Mesenteric fat pad (tissue), 1 donor: Measurements from ENCODE around the gene ADORA3. TPM values are rescaled to one million over a fixed set of nuclear protein-coding genes. Genes with fewer than 3 reads are reported as not detected.

Experiments
- DNase-seq: peaks from one replicate; pipeline ENCODE4 v3.0.0-alpha.2; 2020; ENCODE audit warnings: low spot score
- total RNA-seq: library from RNA; stranded (reverse); fragmentation: NEBNext Ultra II Directional; extraction: Animal tissue kit (Norgen Biotek cat#: 25700); gene quantifications from one replicate; pipeline ENCODE4 v1.2.1, GENCODE V29; 2021
- donor health status: DM: yes; HTN: yes; CAD: no.

ADORA3 gene
- total RNA-seq, 1 donor from 2014 or later = 17.2 TPM

- DNase-seq = no peak
These were observed 27.2 kb downstream of the ADORA3 start for GRCh38 chr1:111476214-111476613.

GRCh38 chr1:111475701-111476100 lies 27.7 kb downstream of the ADORA3 start:
- no peak for DNase-seq

DNA sequence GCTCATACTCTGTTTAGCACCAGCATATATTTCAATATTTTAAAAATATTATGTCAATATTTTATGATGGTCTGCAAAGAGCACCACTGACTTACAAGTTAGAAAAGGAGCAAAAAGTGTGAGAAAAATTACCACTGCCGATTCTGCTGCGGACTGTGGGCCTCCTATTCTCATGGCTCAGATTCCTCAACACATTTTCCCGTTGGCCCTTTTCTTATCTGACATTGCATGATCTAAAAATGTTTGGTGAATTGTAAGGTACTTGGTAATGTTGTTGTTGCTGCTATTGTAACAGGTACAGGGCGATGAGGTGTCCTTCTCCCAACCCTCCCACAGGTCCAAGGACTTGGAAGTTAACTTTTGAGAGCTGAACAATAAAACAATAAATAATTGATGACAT lies 28.9 kb downstream of the ADORA3 start:
- DNase-seq = no peak

DNA sequence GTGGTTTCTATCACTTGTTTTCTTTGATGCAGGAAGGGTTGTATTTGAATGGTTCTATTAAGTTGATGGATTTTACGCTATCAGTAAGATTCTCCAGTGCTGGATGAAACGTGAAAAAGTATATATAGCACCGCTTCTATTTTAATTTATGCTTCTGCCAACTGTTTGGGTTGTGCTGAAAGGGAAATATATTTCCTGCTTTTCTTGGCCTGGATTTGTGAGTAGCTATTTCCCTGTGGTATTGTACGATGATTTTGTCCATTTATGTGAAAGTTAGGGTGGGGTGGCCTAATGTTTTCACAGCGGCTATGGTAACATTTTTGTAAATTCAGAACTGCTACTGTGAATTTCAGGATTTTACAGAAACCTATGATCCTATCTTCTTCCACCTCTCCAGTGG lies 29.3 kb downstream of the ADORA3 start:
- DNase-seq = no peak

DNA sequence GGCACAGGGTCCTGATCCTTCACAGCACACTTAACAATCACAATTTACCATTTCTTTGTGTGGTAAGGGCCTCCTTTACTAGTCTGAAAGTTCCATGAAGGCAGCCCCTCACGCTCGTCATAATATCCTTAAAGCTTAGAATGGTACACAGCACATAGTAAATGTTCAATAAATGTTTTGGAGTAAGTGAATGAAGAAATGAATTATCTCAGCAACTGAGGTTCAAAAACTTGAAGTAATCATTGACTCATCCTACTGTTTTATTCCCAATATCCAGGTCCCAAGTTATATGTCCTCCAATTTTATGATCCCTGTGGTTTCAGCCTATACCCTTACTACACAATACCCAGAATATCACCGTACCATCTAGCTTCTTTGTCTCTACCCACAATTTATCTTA lies 31.9 kb downstream of the ADORA3 start:
- no peak for DNase-seq

DNA sequence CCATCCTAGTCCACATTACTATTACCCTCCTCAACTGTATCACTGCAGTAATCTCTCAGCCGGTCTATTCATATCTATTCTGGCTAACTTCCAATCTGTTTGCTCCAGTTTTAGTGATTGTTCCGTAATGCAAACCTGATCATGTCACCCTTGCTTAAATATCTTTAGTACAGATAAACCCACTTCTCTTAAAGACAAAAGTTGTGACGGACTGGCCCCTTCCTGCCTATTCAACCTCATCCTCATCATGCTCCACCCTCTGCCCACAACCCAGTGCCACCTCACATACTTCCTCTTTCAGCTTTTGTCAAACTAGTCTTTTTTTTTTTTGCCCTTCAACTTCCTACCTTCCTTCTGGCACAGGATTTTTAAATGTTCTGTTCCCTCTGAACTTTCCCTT lies 32.4 kb downstream of the ADORA3 start:
- DNase-seq = no peak

GRCh38 chr1:111470596-111470995 lies 32.8 kb downstream of the ADORA3 start:
- DNase-seq = no peak

DNA sequence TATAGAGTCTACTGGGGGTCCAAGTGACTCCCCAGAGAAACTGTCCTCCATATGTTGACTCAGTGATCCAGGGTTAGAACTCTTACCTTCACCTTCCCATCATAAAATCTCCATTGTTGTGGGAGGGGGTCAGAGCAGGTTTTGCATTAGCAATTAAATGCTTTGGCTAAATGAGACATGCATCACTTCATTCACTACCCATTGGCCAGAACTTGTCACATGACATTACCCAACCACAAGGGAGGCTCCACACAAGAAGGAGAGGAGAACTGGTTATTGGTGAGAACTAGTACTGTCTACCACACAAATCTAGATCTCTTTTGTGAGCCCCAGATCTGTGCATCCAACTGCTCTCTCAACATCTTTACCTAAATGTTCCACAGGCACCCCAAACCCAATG lies 33.9 kb downstream of the ADORA3 start:
- DNase-seq = no peak

DNA sequence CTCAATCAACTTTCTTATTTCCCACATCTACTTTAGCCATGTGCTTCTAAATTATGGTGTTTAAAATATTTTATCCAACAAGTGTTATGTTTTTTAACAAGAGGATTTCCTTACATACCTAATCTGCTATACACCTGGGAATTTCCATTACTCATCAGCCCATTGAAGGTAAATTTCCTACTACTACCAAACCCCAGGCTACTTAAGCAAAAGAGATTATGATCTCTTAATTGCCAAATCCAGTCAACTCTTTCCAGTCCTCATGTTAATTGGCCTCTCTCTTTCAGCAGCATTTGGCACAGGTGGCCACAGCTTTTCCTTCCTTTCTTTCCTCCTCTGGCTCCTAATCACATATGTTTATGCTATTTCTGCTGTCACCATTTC lies 34.7 kb downstream of the ADORA3 start:
- no peak for DNase-seq

DNA sequence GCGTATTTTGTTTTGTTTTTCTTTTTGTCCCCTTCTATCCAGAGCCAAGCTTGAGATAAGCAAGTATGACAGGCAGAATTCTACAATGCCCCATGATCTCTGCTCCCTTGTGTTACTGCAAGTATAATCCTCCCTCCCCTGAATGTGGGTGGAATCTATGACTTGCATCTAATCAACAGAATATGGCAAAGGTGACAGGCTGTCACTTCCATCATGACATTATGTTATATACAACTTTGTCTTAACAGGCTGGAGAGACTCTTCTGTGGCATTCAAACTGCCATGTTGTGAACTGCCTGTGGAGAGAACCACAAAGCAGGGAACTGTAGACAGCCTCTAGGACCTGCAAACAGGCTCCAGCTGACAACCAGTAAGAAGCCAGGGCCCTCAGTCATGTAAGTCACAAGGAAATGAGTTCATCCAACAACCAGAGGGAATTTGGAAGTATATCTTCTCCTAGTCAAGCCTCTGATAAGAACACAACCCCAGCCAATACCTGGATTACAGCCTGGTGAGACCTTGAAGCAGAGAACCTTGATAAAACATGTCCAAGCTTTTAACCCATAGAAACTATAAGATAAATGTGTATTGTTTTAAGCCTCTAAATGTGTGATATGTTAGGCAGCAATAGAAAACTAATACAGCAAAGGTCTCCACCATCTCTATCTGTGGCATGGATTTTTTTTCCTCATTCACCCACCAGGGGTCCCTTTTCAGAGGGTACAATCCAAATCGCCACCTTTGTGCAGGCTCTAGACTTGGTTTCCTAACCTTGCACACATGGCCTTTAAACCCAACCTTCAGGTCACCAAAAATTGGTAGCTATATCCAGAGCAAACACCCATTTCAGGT lies 35.3 kb downstream of the ADORA3 start:
- DNase-seq = no peak

- DNase-seq = no peak
These were observed 37.0 kb downstream of the ADORA3 start for GRCh38 chr1:111466480-111466879.

- DNase-seq = no peak
These were observed 37.7 kb downstream of the ADORA3 start for GRCh38 chr1:111465754-111466153.

DNA sequence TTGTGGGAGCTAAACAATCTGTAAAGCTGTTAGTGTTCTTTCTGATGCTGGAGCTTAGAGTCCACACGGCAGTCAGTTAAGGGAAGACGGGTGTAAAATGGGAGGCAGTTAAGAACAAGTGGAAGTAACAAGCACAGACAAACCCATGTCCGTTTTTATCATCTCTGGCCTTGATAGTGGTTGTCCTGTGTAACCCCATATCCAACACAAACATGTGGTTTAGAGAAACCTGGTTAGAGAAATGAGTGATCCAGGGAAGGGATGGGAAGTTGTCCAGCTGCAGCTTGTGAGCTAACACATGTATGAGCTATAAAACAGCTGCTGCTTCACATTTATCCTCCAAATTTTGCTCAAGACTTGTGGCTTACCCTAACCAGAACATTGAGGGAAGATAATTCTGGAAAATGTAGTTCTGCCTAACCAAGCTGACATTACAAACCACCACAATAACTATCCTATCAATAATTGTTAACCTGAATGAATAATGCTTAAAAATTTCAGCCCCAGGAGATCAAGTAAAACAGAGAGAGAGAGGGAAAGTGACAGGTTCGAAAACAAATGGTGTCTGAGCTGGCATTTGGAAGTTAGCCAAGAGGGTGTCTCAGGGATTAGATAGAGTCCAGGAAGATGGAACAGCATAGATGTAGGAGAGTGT lies 40.3 kb downstream of the ADORA3 start:
- no peak for DNase-seq

DNA sequence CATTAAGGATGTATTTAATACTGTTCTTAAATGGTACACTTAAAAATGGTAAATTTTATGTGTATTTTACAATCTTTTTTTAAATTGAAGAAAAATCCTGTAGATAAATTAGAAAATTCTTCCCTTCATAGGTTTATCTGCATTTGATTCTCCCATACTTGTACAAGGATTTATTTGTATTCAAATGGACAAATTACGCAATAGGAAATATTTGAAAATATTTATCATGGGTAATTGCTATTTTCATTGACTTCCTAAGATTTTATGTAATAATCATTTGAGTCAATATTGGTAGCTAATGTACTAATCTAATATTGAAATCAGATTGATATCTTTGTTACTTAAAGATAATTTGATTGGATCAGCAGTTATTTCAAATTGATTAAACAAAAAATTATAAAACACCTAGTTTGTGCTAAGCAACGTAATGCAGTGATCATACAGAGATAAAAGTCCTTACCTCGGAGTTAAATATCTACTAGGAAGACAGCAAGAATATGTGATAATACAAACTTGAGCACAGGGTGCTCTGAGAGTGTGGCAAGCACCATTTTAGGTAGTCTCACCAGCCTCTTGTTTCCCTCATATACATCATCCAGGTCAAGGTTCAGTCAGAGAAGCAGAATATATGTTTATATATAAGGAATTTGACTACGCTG lies 40.9 kb downstream of the ADORA3 start:
- DNase-seq = no peak

DNA sequence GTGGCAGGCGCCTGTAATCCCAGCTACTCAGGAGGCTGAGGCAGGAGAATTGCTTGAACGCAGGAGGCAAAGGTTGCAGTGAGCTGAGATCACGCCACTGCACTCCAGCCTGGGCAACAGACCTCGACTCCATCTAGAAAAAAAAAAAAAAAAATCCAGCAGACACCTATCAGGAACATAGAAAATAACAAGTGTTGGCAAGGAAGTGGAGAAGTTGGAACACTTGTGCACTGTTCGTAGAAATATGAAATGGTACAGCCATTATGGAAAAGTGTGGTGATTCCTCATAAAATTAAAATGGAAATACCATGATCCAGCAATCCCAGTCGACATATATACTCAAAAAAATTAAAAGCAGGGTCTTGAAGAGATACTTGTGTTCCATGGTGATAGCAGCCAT lies 41.7 kb downstream of the ADORA3 start:
- DNase-seq = no peak

GRCh38 chr1:111455642-111456031 lies 47.8 kb downstream of the ADORA3 start:
- DNase-seq = no peak

DNA sequence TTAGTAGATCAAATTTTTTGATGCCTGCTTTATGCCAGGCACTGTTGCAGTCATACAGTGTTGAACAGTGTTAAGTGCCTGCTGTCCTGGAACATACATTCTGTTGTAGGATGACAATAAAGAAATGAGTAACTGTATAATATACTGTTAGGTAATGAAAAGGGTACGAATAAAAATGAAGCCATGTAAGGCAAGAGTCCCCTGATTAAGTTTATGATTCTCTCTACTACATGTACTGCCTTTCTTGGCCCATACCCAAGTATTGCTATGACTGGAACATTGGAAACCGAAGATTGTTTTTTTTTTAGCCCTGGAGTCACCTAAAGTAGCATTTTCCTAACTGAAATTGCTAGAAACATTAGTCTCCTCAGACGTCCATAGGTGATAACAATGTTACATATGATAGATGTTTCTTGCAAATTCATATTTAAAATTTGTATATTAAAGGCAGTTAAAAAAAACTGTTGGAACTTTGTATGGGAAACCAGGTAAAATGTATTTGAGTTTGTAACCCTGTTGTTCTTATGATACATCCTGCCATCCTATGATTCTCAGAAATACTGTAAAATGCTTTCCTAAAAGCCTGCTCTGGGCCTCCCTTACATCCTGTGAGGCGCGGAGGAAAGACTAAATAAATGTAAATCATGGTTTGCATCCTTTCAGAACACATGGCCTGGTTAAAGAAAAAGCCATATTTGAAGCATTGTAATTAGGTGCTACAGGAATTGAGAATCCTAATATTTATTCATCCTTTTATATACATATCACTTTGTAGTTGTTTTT lies 48.4 kb downstream of the ADORA3 start:
- DNase-seq = no peak

DNA sequence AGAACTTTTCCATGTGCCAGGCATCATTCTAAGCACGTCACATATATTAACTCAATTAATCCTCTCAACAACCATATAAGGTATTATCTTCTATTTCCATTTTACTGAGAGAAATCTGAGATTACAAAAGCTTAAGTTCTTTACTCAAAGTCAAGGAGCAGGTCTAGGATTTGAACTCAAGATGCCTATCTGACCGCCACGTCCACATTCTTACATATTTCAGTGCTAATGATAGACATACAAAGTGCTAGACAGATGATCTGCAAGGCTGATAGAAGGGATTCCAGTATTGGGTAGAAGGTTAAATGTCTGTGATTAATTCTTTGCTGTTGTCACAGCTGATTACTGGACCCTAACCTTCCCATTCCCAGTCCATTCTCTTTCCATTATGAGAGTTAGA lies 49.7 kb downstream of the ADORA3 start:
- DNase-seq = no peak

- no peak for DNase-seq
These were observed 50.9 kb downstream of the ADORA3 start for GRCh38 chr1:111452581-111452980.

GRCh38 chr1:111450185-111450584 lies 53.2 kb downstream of the ADORA3 start:
- no peak for DNase-seq

DNA sequence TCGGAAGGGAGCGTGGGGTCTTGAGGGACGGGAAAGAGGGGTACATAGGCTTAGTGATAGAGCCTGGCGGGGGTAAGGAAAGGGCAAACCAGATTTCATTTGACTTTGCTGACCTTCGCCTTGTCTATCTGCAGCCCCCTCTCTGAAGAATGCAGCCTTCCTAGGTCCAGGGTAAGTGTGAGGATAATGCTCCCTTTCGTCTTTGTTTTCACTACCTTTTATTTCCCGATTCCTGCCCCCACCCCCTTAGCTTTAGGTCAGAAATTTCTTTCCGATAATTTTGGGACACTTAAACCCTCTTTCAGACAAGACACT lies 53.8 kb downstream of the ADORA3 start:
- DNase-seq = no peak
